IPS-18a (cell line): ENCODE results near the gene RFC4.

Experiments used
- H3K27ac ChIP-seq: one replicate; pipeline ENCODE4 v1.5.1; 2013; ENCODE audit warnings: low read length
- H3K27me3 ChIP-seq: one replicate; pipeline ENCODE4 v1.6.1; 2013; ENCODE audit warnings: mild to moderate bottlenecking, low read length; ENCODE audit not compliant: control insufficient read depth, insufficient read depth
- H3K36me3 ChIP-seq: one replicate; pipeline ENCODE4 v1.6.1; 2013; ENCODE audit warnings: low read depth, low read length; ENCODE audit not compliant: control insufficient read depth
- H3K4me1 ChIP-seq: one replicate; pipeline ENCODE4 v1.6.1; 2013; ENCODE audit warnings: low read depth, low read length; ENCODE audit not compliant: control insufficient read depth
- H3K4me3 ChIP-seq: one replicate; pipeline ENCODE4 v1.5.1; 2013; ENCODE audit warnings: low read length
- H3K9ac ChIP-seq: one replicate; pipeline ENCODE4 v1.6.1; 2013; ENCODE audit warnings: mild to moderate bottlenecking, low read length, moderate library complexity
- H3K9me3 ChIP-seq: one replicate; pipeline ENCODE4 v1.6.1; 2013; ENCODE audit warnings: low read depth, low read length; ENCODE audit not compliant: control insufficient read depth

Gene RFC4

GRCh38 chr3:186783731-186784515 is 22.4 kb downstream of the RFC4 start:
- H3K27me3 ChIP-seq, result no peaks in the 10 kb centered on the region
- peak overlapping the region; percentile 96 for H3K27ac ChIP-seq
- H3K36me3 ChIP-seq, result peaks cover 52% of the 10 kb centered on the region
- H3K4me1 ChIP-seq, result peaks cover 4% of the 10 kb centered on the region
- peak overlapping the region; percentile 92 for H3K4me3 ChIP-seq
- peak overlapping the region; percentile 100 for H3K9ac ChIP-seq
- H3K9me3 ChIP-seq, result no peaks in the 10 kb centered on the region

GRCh38 chr3:186783058-186783730 is 23.1 kb downstream of the RFC4 start, which contains the start of gene EIF4A2:
Gene EIF4A2 (plus strand): TSS chr3:186783577. CDS start chr3:186783611, 34 bp downstream.
- peak within 1 kb of the TSS; percentile 92 for H3K4me3 ChIP-seq
- peaks cover 45% of the 10 kb centered on the region for H3K36me3 ChIP-seq
- no peaks in the 10 kb centered on the region for H3K27me3 ChIP-seq
- H3K4me1 ChIP-seq, result peaks cover 4% of the 10 kb centered on the region
- H3K9ac ChIP-seq, result peak within 1 kb of the TSS; percentile 100
- H3K9me3 ChIP-seq, result no peaks in the 10 kb centered on the region
- peak within 1 kb of the TSS; percentile 96 for H3K27ac ChIP-seq

GRCh38 chr3:186782542-186783057 is 23.7 kb downstream of the RFC4 start:
- H3K27me3 ChIP-seq, result no peaks in the 10 kb centered on the region
- peaks cover 4% of the 10 kb centered on the region for H3K4me1 ChIP-seq
- peak overlapping the region; percentile 92 for H3K4me3 ChIP-seq
- H3K36me3 ChIP-seq, result peaks cover 39% of the 10 kb centered on the region
- peak overlapping the region; percentile 100 for H3K9ac ChIP-seq
- no peaks in the 10 kb centered on the region for H3K9me3 ChIP-seq
- peak overlapping the region; percentile 5 for H3K27ac ChIP-seq

GRCh38 chr3:186779204-186779603 is 27.1 kb downstream of the RFC4 start:
- H3K27me3 ChIP-seq, result no peaks in the 10 kb centered on the region
- peaks cover 9% of the 10 kb centered on the region for H3K4me1 ChIP-seq
- H3K9ac ChIP-seq, result no peak overlapping the region
- no peak overlapping the region for H3K4me3 ChIP-seq
- no peaks in the 10 kb centered on the region for H3K9me3 ChIP-seq
- H3K27ac ChIP-seq, result no peak overlapping the region
- H3K36me3 ChIP-seq, result peaks cover 5% of the 10 kb centered on the region

- H3K4me3 ChIP-seq, result no peak overlapping the region
- H3K9ac ChIP-seq, result no peak overlapping the region
These were observed 30.3 kb downstream of the RFC4 start for GRCh38 chr3:186775999-186776398.

GRCh38 chr3:186772701-186773417 is 33.4 kb downstream of the RFC4 start:
- Histone ChIP-seq H3K36me3 (no peaks in the 10 kb centered on the region), H3K27ac (no peak overlapping the region), H3K9ac (no peak overlapping the region), H3K27me3 (no peaks in the 10 kb centered on the region), H3K4me3 (no peak overlapping the region), H3K4me1 (peaks cover 10% of the 10 kb centered on the region), H3K9me3 (no peaks in the 10 kb centered on the region)

More at GRCh38 chr3:186775999-186776398, 30.3 kb downstream of the RFC4 start:
- no peaks in the 10 kb centered on the region for H3K36me3 ChIP-seq
- H3K27me3 ChIP-seq, result no peaks in the 10 kb centered on the region
- H3K27ac ChIP-seq, result no peak overlapping the region
- H3K4me1 ChIP-seq, result peaks cover 10% of the 10 kb centered on the region
- H3K9me3 ChIP-seq, result no peaks in the 10 kb centered on the region

GRCh38 chr3:186772281-186772694 is 34.0 kb downstream of the RFC4 start:
- Histone ChIP-seq H3K9ac (no peak overlapping the region), H3K36me3 (no peaks in the 10 kb centered on the region), H3K4me1 (peaks cover 10% of the 10 kb centered on the region), H3K9me3 (no peaks in the 10 kb centered on the region), H3K27ac (no peak overlapping the region), H3K27me3 (no peaks in the 10 kb centered on the region), H3K4me3 (no peak overlapping the region)

GRCh38 chr3:186760897-186761447 is 45.3 kb downstream of the RFC4 start:
- no peaks in the 10 kb centered on the region for H3K36me3 ChIP-seq
- H3K9ac ChIP-seq, result no peak overlapping the region
- H3K4me3 ChIP-seq, result no peak overlapping the region
- no peaks in the 10 kb centered on the region for H3K27me3 ChIP-seq
- no peak overlapping the region for H3K27ac ChIP-seq
- no peaks in the 10 kb centered on the region for H3K9me3 ChIP-seq
- H3K4me1 ChIP-seq, result no peaks in the 10 kb centered on the region

GRCh38 chr3:186760141-186760833 is 46.0 kb downstream of the RFC4 start:
- Histone ChIP-seq H3K27ac (no peak overlapping the region), H3K9me3 (no peaks in the 10 kb centered on the region), H3K4me1 (no peaks in the 10 kb centered on the region), H3K36me3 (no peaks in the 10 kb centered on the region), H3K27me3 (no peaks in the 10 kb centered on the region), H3K9ac (no peak overlapping the region), H3K4me3 (no peak overlapping the region)

GRCh38 chr3:186759231-186759930 is 46.9 kb downstream of the RFC4 start:
- H3K4me1 ChIP-seq, result no peaks in the 10 kb centered on the region
- H3K9ac ChIP-seq, result no peak overlapping the region
- no peaks in the 10 kb centered on the region for H3K9me3 ChIP-seq
- H3K27me3 ChIP-seq, result no peaks in the 10 kb centered on the region
- H3K4me3 ChIP-seq, result no peak overlapping the region
- no peak overlapping the region for H3K27ac ChIP-seq
- H3K36me3 ChIP-seq, result no peaks in the 10 kb centered on the region
